H9 (cell line): ENCODE measurements around the gene RPAIN. TPM values are rescaled to one million over a fixed set of nuclear protein-coding genes. Genes with fewer than 3 reads are reported as not detected.

ENCODE experiments used
- DNase-seq: peaks from one replicate; pipeline ENCODE4 v3.0.0-alpha.2; 2017
- H2AFZ ChIP-seq: one replicate; pipeline ENCODE4 v1.6.1; 2013; ENCODE audit warnings: mild to moderate bottlenecking, low read length, control low read depth, moderate library complexity
- H2AK5ac ChIP-seq: 2 replicates; pipeline ENCODE4 v1.6.1; 2013; ENCODE audit warnings: low read length, control low read depth, mixed read lengths; ENCODE audit not compliant: insufficient read length
- H2BK120ac ChIP-seq: one replicate; pipeline ENCODE4 v1.6.1; 2013; ENCODE audit warnings: low read depth, mild to moderate bottlenecking, low read length, control low read depth, inconsistent platforms; ENCODE audit not compliant: poor library complexity, severe bottlenecking
- H2BK12ac ChIP-seq: 2 replicates; pipeline ENCODE4 v1.6.1; 2013; ENCODE audit warnings: low read length, control low read depth, mixed read lengths, low read depth; ENCODE audit not compliant: insufficient read length
- H2BK15ac ChIP-seq: 2 replicates; pipeline ENCODE4 v1.6.1; 2013; ENCODE audit warnings: low read depth, low read length, control low read depth
- H2BK20ac ChIP-seq: one replicate; pipeline ENCODE4 v1.6.1; 2013; ENCODE audit warnings: low read depth, mild to moderate bottlenecking, low read length, control low read depth, inconsistent platforms; ENCODE audit not compliant: poor library complexity, severe bottlenecking
- H2BK5ac ChIP-seq: 2 replicates; pipeline ENCODE4 v1.6.1; 2013; ENCODE audit warnings: low read length, control low read depth, mixed read lengths; ENCODE audit not compliant: insufficient read length
- H3K14ac ChIP-seq: 2 replicates; pipeline ENCODE4 v1.6.1; 2013; ENCODE audit warnings: low read length, control low read depth; ENCODE audit not compliant: insufficient read depth
- H3K18ac ChIP-seq: 2 replicates; pipeline ENCODE4 v1.6.1; 2013; ENCODE audit warnings: low read depth, mild to moderate bottlenecking, mixed read lengths, low read length, control low read depth; ENCODE audit not compliant: insufficient read length
- H3K23ac ChIP-seq: 2 replicates; pipeline ENCODE4 v1.6.1; 2013; ENCODE audit warnings: low read length, control low read depth, mixed read lengths, low read depth; ENCODE audit not compliant: insufficient read length
- H3K23me2 ChIP-seq: 2 replicates; pipeline ENCODE4 v1.6.1; 2013; ENCODE audit warnings: low read depth, mild to moderate bottlenecking, mixed read lengths, low read length, control low read depth; ENCODE audit not compliant: insufficient read length, poor library complexity, severe bottlenecking
- H3K27ac ChIP-seq: 2 replicates; pipeline ENCODE4 v1.5.1; 2013; ENCODE audit warnings: low read length, control low read depth, mixed read lengths, low read depth; ENCODE audit not compliant: insufficient read length
- H3K27me3 ChIP-seq: 2 replicates; pipeline ENCODE4 v1.6.1; 2013; ENCODE audit warnings: low read length, control low read depth, inconsistent platforms; ENCODE audit not compliant: insufficient read depth
- H3K4ac ChIP-seq: 2 replicates; pipeline ENCODE4 v1.6.1; 2013; ENCODE audit warnings: low read depth, mild to moderate bottlenecking, control low read depth, inconsistent platforms, low read length, moderate library complexity
- H3K4me1 ChIP-seq: 2 replicates; pipeline ENCODE4 v1.6.1; 2013; ENCODE audit warnings: low read length, control low read depth, inconsistent platforms; ENCODE audit not compliant: insufficient read depth
- H3K4me2 ChIP-seq: 2 replicates; pipeline ENCODE4 v1.6.1; 2013; ENCODE audit warnings: low read length, control low read depth, mixed read lengths; ENCODE audit not compliant: insufficient read length, insufficient read depth
- H3K56ac ChIP-seq: 2 replicates; pipeline ENCODE4 v1.6.1; 2013; ENCODE audit warnings: low read depth, mild to moderate bottlenecking, mixed read lengths, low read length, control low read depth; ENCODE audit not compliant: insufficient read length
- H3K79me1 ChIP-seq: 2 replicates; pipeline ENCODE4 v1.6.1; 2013; ENCODE audit warnings: low read depth, mild to moderate bottlenecking, moderate library complexity, low read length, control low read depth, inconsistent platforms; ENCODE audit not compliant: insufficient read depth, poor library complexity, severe bottlenecking
- H3K79me2 ChIP-seq: 2 replicates; pipeline ENCODE4 v1.6.1; 2013; ENCODE audit warnings: low read length, control low read depth, inconsistent platforms; ENCODE audit not compliant: insufficient read depth
- H3K9ac ChIP-seq: 2 replicates; pipeline ENCODE4 v1.6.1; 2013; ENCODE audit warnings: low read length, control low read depth, mixed read lengths; ENCODE audit not compliant: insufficient read length; ENCODE audit errors: extremely low read depth
- H3K9me3 ChIP-seq: one replicate; pipeline ENCODE4 v1.6.1; 2013; ENCODE audit warnings: low read depth, low read length, inconsistent platforms; ENCODE audit not compliant: control insufficient read depth
- H3T11ph ChIP-seq: one replicate; pipeline ENCODE4 v1.6.1; 2013; ENCODE audit warnings: mild to moderate bottlenecking, low read length, control low read depth, inconsistent platforms
- H4K20me1 ChIP-seq: one replicate; pipeline ENCODE4 v1.6.1; 2013; ENCODE audit not compliant: control insufficient read depth, insufficient read length, insufficient read depth
- H4K5ac ChIP-seq: 2 replicates; pipeline ENCODE4 v1.6.1; 2013; ENCODE audit warnings: low read depth, mild to moderate bottlenecking, mixed read lengths, low read length, control low read depth; ENCODE audit not compliant: insufficient read length
- H4K8ac ChIP-seq: replicated peaks from 2 replicates; pipeline ENCODE4 v1.6.1; 2013; ENCODE audit warnings: low read length, control low read depth, mixed read lengths, low read depth; ENCODE audit not compliant: insufficient read length
- H4K91ac ChIP-seq: 2 replicates; pipeline ENCODE4 v1.6.1; 2013; ENCODE audit warnings: low read depth, mild to moderate bottlenecking, moderate library complexity, mixed read lengths, low read length, control low read depth; ENCODE audit not compliant: insufficient read length
- H3K27ac Mint-ChIP-seq, 3 experiments: 2 replicates in 2 of 3; 3 replicates in 1 of 3; pipeline ENCODE4 v1.8.0; 2020 to 2021; ENCODE audit warnings: mixed read lengths in 3 of 3, mild to moderate bottlenecking in 1 of 3, moderate library complexity in 1 of 3
- H3K27me3 Mint-ChIP-seq: 2 replicates; pipeline ENCODE4 v1.8.0; 2021; ENCODE audit warnings: low read depth, mild to moderate bottlenecking, moderate library complexity, mixed read lengths
- H3K36me3 Mint-ChIP-seq, 3 experiments: 2 replicates in 2 of 3; 3 replicates in 1 of 3; pipeline ENCODE4 v1.8.0; 2020 to 2021; ENCODE audit warnings: low read depth in 3 of 3, mixed read lengths in 3 of 3; ENCODE audit not compliant: insufficient read depth in 1 of 3
- H3K4me1 Mint-ChIP-seq, 2 experiments: 2 replicates each; pipeline ENCODE4 v1.8.0; 2020; ENCODE audit warnings: mixed read lengths in 2 of 2
- H3K4me3 Mint-ChIP-seq, 2 experiments: 2 replicates in 1 of 2; 3 replicates in 1 of 2; pipeline ENCODE4 v1.8.0; 2020 to 2021; ENCODE audit warnings: mild to moderate bottlenecking in 2 of 2, mixed read lengths in 2 of 2, moderate library complexity in 1 of 2
- H3K9me3 Mint-ChIP-seq, 2 experiments: 2 replicates in 1 of 2; 3 replicates in 1 of 2; pipeline ENCODE4 v1.8.0; 2020; ENCODE audit warnings: mild to moderate bottlenecking in 2 of 2, mixed read lengths in 2 of 2, moderate library complexity in 1 of 2
- WGBS: extraction: QIAGEN DNeasy Blood & Tissue Kit; methylation state at CpG from one replicate; pipeline ENCODE4 v1.1.7; 2013; ENCODE audit warnings: missing lambda C conversion rate, low lambda C conversion rate, mixed read lengths; ENCODE audit not compliant: insufficient read length; ENCODE audit errors: extremely low coverage; 5-methylcytosine and 5-hydroxymethylcytosine counted together
- total RNA-seq: library from RNA; stranded (reverse); gene quantifications from 2 replicates; pipeline ENCODE4 v1.2.1, GENCODE V29; 2021
- TF ChIP-seq, protein P1 (sequence below): fragments of 200-600 bp; sonication (generic); conservative IDR thresholded peaks from 3 replicates; pipeline ENCODE4 v1.8.0; 2021; ENCODE audit warnings: antibody characterized with exemption, mild to moderate bottlenecking

Gene RPAIN
- total RNA-seq, 1 experiment from 2014 or later: 78.9 TPM

DNA sequence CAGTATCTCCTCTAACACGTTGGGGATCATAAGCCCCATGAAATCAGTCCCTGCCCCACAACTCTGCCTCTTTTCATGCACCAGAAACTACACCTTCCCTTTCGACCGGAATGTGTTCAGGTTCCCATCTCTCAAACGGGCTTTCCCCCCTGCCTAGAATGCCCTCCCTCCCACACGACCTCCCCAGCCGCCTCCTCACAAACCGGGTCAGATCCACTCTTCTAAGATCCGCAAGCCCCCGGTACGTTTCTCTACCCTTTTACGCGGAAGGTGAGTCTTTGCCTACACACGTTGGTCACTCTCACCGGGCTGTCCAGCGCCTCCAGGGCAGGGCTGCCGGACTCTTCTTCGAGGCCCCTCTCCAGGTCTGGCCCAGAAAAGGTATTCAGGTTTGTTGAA, 48.1 kb downstream of the RPAIN start:
- H2BK5ac ChIP-seq: no peak overlapping the region
- H3K9me3 Mint-ChIP-seq: no peaks in the 10 kb centered on the region

More for the DNA sequence above, 48.1 kb downstream of the RPAIN start:
- no peak overlapping the region for H2BK120ac ChIP-seq
- no peak overlapping the region for H4K5ac ChIP-seq
- H3K56ac ChIP-seq: no peak overlapping the region
- Mint-ChIP-seq H3K4me3 (peak overlapping the region; percentile 95 to 99), H3K4me1 (peaks cover 22 to 23% of the 10 kb centered on the region in 2 experiments), H3K36me3 (peaks cover 7 to 27% (median 10%) of the 10 kb centered on the region in 3 experiments; a peak in 6 of 7 replicates), H3K27ac (peak overlapping the region; percentile 8 to 86 (median 53)), H3K27me3 (no peaks in the 10 kb centered on the region; the same call in 1 of the 2 replicates)
- TF ChIP-seq, protein P1, sequence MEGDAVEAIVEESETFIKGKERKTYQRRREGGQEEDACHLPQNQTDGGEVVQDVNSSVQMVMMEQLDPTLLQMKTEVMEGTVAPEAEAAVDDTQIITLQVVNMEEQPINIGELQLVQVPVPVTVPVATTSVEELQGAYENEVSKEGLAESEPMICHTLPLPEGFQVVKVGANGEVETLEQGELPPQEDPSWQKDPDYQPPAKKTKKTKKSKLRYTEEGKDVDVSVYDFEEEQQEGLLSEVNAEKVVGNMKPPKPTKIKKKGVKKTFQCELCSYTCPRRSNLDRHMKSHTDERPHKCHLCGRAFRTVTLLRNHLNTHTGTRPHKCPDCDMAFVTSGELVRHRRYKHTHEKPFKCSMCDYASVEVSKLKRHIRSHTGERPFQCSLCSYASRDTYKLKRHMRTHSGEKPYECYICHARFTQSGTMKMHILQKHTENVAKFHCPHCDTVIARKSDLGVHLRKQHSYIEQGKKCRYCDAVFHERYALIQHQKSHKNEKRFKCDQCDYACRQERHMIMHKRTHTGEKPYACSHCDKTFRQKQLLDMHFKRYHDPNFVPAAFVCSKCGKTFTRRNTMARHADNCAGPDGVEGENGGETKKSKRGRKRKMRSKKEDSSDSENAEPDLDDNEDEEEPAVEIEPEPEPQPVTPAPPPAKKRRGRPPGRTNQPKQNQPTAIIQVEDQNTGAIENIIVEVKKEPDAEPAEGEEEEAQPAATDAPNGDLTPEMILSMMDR: no peak
- no peak overlapping the region for H2AK5ac ChIP-seq
- peak overlapping the region; percentile 94 for H3K9ac ChIP-seq
- no peak overlapping the region; the same call in 1 of the 2 replicates for H3K4ac ChIP-seq
- DNase-seq: no peak
- H3T11ph ChIP-seq: no peak overlapping the region
- H3K23ac ChIP-seq: no peak overlapping the region
- no peak overlapping the region for H2BK12ac ChIP-seq
- peaks cover 50% of the 10 kb centered on the region for H3K79me2 ChIP-seq
- H2AFZ ChIP-seq: no peak overlapping the region
- no peaks in the 10 kb centered on the region for H3K9me3 ChIP-seq
- WGBS: no CpG with 5 or more reads among the region's 17 CpGs
- H4K20me1 ChIP-seq: no peaks in the 10 kb centered on the region
- H4K8ac ChIP-seq: no peak overlapping the region
- H3K4me2 ChIP-seq: peak overlapping the region; percentile 98
- no peak overlapping the region for H3K27ac ChIP-seq
- peaks cover 10% of the 10 kb centered on the region for H3K23me2 ChIP-seq
- peak overlapping the region; percentile 37 for H3K14ac ChIP-seq
- no peak overlapping the region for H3K18ac ChIP-seq
- no peak overlapping the region for H2BK20ac ChIP-seq
- H2BK15ac ChIP-seq: no peak overlapping the region
- peaks cover 2% of the 10 kb centered on the region for H3K79me1 ChIP-seq
- H3K27me3 ChIP-seq: no peaks in the 10 kb centered on the region
- no peak overlapping the region for H4K91ac ChIP-seq
- no peaks in the 10 kb centered on the region for H3K4me1 ChIP-seq
